ENCODE measurements around the gene PPME1. TPM values are rescaled to one million over a fixed set of nuclear protein-coding genes. Genes with fewer than 3 reads are reported as not detected.

PPME1 gene
- total RNA-seq, 2 experiments from 2014 or later, result 52.6 to 54.5 TPM

DNA sequence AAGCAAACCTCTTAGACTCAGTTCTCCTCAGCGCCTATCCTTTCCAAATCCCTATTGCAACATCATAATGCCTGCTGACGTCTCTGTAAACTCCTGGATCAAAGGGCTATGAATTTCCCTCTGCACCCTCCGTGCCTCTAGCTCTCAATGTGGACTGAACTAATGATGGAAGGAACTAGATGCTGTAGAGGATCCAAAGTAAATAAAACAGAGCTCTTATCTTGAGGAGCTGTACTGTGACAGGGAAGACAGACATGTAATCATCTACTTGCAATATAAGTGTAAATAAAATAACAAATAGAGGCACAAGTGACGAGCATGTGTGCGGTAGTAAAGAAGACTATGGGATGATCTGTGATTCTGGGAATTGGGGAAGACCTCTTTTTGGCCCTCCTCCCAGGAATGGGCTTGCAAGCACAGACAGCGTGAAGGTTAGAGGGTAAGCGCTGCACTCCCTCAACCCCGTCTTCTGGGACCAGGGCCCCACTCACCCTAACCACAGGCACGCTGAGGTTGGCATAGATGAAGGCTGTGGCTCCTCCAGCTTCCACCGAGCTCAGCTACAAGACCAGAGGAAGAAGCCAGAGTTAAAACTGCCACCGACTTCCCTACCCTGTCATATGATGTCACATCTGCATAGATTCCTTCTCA lies 98.2 kb downstream of the PPME1 start:
- POLR2A ChIA-PET, result no interaction called here
- CTCF ChIA-PET, result no interaction called here

- POLR2A ChIA-PET, result no interaction called here
These were observed 101.2 kb downstream of the PPME1 start for GRCh38 chr11:74272276-74272675.

GRCh38 chr11:74276581-74276980 lies 105.5 kb downstream of the PPME1 start:
- ChIA-PET POLR2A (no interaction called here), CTCF (no interaction called here)

More at GRCh38 chr11:74272276-74272675, 101.2 kb downstream of the PPME1 start:
- CTCF ChIA-PET, result no interaction called here

- CTCF ChIA-PET, result no interaction called here
- POLR2A ChIA-PET, result no interaction called here
These were observed 107.0 kb downstream of the PPME1 start for GRCh38 chr11:74278103-74278502.

DNA sequence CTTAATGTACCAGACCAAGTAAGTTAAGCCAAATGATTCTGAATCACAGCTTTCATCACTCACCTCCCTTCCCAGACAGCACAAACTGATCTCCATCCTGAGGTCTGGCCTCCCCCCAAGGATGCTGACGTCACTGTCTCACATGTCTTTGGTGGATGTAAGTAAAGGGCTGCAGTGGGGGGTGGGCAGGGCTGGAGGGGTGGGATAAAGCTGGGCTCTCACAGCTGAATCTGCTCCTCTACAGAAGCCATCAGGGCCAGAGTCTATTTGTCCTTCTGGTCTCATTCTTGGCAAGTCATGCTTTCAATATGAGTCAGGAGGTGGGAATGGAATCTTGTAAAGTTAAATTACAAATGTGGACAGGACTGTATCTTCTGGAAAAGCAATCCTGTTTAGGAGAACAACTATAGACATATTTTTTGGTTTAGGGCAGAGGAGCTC lies 107.7 kb downstream of the PPME1 start:
- CTCF ChIA-PET, result no interaction called here
- POLR2A ChIA-PET, result no interaction called here

- POLR2A ChIA-PET, result no interaction called here
- CTCF ChIA-PET, result no interaction called here
These were observed 108.2 kb downstream of the PPME1 start for GRCh38 chr11:74279256-74279655.

DNA sequence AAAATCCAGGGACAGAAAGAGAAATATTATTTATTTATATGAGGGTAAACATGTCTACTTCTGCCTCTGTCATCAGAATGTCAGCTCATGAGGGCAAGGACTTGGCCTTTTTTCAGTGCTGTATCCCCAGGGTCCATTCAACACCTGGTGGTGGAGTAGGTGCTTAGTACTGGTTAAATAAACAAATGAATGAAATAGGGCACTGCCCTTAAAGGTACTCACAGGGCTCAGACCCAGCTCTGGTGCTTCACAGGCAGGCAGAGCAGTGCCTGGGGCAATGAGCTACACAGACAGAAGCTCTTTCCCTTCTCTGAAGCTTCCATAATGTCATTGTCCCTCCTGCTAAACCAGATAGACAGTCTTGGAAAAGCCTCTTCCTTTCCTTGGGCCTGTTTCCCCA lies 109.4 kb downstream of the PPME1 start:
- CTCF ChIA-PET, result no interaction called here
- POLR2A ChIA-PET, result no interaction called here

DNA sequence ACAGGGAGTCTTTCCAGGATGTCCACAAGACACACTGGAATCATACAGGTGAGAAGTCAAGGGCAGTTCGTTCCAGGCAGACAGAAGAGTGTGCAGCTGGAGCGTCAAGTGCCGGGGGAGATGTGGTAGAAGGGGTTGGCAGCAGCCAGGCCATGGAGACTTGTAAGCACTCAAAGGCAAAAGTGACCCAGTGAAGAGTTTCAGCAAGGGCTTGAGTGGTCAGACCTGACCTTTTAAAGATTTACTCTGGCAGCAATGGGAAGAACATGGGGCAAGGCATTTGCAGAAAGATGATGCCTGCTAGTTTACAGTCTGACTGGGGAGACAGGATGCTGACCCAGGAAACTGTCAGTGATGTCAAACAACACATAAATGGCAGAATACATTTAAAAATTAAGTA lies 111.3 kb downstream of the PPME1 start:
- ChIA-PET CTCF (no interaction called here), POLR2A (no interaction called here)

DNA sequence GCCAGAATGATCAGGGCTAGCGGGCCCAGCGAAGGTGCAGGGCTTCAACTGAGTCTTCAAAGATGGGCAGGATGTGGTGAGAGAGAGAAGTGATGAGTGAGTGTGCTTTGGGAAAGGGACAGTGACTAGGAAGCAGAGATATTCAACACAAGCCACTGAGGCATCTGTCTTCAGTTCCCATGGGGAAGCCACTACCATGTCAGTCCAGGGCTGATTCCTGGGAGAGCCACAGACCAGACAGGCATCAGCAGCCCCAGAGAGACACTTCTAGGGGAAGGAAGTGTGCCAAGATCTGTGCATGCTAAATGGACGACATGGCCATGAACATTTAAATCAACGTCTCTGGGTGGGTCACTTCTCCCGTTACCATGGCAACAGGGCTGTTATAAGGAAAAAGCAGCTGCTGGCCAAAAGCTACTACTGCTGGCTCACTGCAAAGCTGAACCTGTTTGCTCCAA lies 111.9 kb downstream of the PPME1 start:
- CTCF ChIA-PET, result interaction anchor here (0.7 kb wide), 1 partner anchor 151 kb away, joined by 3 read pairs; no protein-coding TSS in a partner anchor
- POLR2A ChIA-PET, result no interaction called here

GRCh38 chr11:74283580-74284180 lies 112.6 kb downstream of the PPME1 start:
- ChIA-PET CTCF (interaction anchor here (0.7 kb wide), 1 partner anchor 150 kb away, joined by 3 read pairs; no protein-coding TSS in a partner anchor), POLR2A (no interaction called here)

GRCh38 chr11:74284466-74284865 lies 113.4 kb downstream of the PPME1 start:
- POLR2A ChIA-PET, result no interaction called here
- CTCF ChIA-PET, result no interaction called here

DNA sequence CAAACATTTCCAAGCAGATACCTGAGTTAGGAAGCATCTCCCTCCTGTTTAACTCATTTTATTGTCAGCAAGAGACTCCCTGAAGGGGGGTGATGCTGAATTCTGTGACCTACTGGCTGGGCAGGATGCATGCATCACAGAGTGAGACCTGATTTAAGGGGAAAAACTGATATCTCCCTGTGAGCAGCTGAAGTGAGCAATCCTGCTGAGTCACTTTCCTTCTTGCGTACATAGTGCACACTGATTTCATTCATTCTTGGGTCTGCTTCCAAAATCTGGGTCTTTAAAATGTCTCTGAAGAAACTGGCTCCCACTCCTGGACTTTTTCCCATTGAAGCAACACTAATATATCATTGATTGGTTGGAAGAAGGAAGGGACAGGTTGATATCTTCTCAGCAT lies 117.1 kb downstream of the PPME1 start:
- POLR2A ChIA-PET, result no interaction called here
- CTCF ChIA-PET, result no interaction called here

- ChIA-PET POLR2A (no interaction called here), CTCF (interaction anchor here (0.6 kb wide), 1 partner anchor 78 kb away, joined by 3 read pairs; no protein-coding TSS in a partner anchor)
These were observed 117.8 kb downstream of the PPME1 start for GRCh38 chr11:74288911-74289310.

- ChIA-PET CTCF (no interaction called here), POLR2A (no interaction called here)
These were observed 126.4 kb downstream of the PPME1 start for GRCh38 chr11:74297484-74297883.

DNA sequence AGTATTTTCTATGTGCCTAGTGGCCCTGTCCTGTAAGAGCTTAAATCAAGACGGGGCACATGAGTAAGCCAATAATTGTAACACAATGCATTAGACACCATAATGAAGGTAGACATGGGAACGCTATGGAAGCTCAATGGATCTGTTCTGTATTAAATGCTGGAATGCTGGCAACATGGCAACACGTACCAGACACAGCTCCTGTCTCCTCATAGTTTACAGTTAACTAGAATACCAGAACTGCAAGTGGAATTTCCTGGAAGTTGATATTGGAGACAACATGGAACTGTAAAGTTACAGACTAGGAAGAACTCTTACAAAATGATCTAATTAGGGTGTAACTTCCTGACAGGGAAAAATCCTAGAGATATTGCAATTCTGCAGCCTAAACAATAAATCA lies 127.9 kb downstream of the PPME1 start:
- POLR2A ChIA-PET, result no interaction called here
- CTCF ChIA-PET, result no interaction called here

Other genes with a start within 250 kb of the PPME1 start
- under 1 TPM in 1 of 2 experiments, not detected in 1; 0.40 TPM for gene DNAJB13, start 220.3 kb upstream of the PPME1 start, total RNA-seq
- gene UCP2, start 188.4 kb upstream of the PPME1 start, total RNA-seq, result 100 to 1,000 TPM; 270 to 279 TPM
- 1 to 10 TPM; 1.6 to 2.0 TPM for gene UCP3, start 162.2 kb upstream of the PPME1 start, total RNA-seq
- 10 to 100 TPM; 34.3 to 35.3 TPM for gene C2CD3, start 287 bp upstream of the PPME1 start, total RNA-seq
- gene P4HA3, start 140.4 kb downstream of the PPME1 start, total RNA-seq, result not detected
- 10 to 100 TPM in 1 of 2 experiments, 1 to 10 TPM in 1; 9.2 to 10.4 TPM for gene PGM2L1, start 227.1 kb downstream of the PPME1 start, total RNA-seq

All from activated CD8-positive, alpha-beta memory T cell treated with anti-CD3 and anti-CD28 coated beads for 36 hours (primary cell).